Heart right ventricle (tissue), 16 donors: ENCODE data around the gene ETV3L. TPM values are rescaled to one million over a fixed set of nuclear protein-coding genes. Genes with fewer than 3 reads are reported as not detected.
A peak's percentile ranks its signal among the peaks of the same experiment; 100 is the strongest.

Source experiments
- ATAC-seq, 8 donors: fragments of 200-7000 bp; cut with Tn5 transposase; one replicate each; pipeline ENCODE4 v1.9.1; 2020; ENCODE audit warnings: mild to moderate bottlenecking in 8 of 8, moderate library complexity in 8 of 8, moderate number of reproducible peaks in 1 of 8
- DNase-seq, 2 donors: peaks; one replicate each; pipeline ENCODE4 v3.0.0-alpha.2; 2020
- H3K27ac ChIP-seq, 10 donors: fragments of 200-600 bp; sonication (generic) in 2 of 10; one replicate each; pipeline versions ENCODE4 v1.5.0 to v1.8.0; 2020 to 2022; ENCODE audit warnings: mild to moderate bottlenecking in 3 of 10
- H3K27me3 ChIP-seq, 7 donors: fragments of 200-600 bp; one replicate each; pipeline ENCODE4 v1.8.0; 2021 to 2022; ENCODE audit warnings: mild to moderate bottlenecking in 2 of 7
- H3K36me3 ChIP-seq, 9 donors: fragments of 200-600 bp; sonication (generic) in 1 of 9; one replicate each; pipeline versions ENCODE4 v1.5.0 to v1.8.0; 2020 to 2022; ENCODE audit warnings: mild to moderate bottlenecking in 2 of 9
- H3K4me1 ChIP-seq, 9 donors: fragments of 200-600 bp; sonication (generic) in 1 of 9; one replicate each; pipeline versions ENCODE4 v1.5.0 to v1.8.0; 2020 to 2022; ENCODE audit warnings: mild to moderate bottlenecking in 4 of 9
- H3K4me3 ChIP-seq, 10 donors: fragments of 200-600 bp; sonication (generic) in 2 of 10; one replicate each; pipeline versions ENCODE4 v1.5.0 to v1.8.0; 2020 to 2022; ENCODE audit warnings: mild to moderate bottlenecking in 7 of 10, moderate library complexity in 2 of 10
- H3K9me3 ChIP-seq, 11 donors: fragments of 200-600 bp in 10 of 11; sonication (generic) in 2 of 11; one replicate each; pipeline versions ENCODE4 v1.5.0 to v1.8.0; 2013 to 2022; ENCODE audit warnings: mild to moderate bottlenecking in 2 of 11, control low read depth in 1 of 11, moderate library complexity in 1 of 11
- CTCF ChIP-seq, 9 donors: fragments of 200-600 bp; sonication (generic) in 2 of 9; IDR thresholded peaks; one replicate each; pipeline versions ENCODE4 v1.5.0 to v1.8.0; 2021 to 2022; ENCODE audit warnings: antibody characterized with exemption in 9 of 9, mild to moderate bottlenecking in 5 of 9, moderate library complexity in 1 of 9
- WGBS, 2 donors: extraction: QIAGEN DNeasy Blood & Tissue Kit; methylation state at CpG; one replicate each; pipeline ENCODE4 v1.1.7; 2013; ENCODE audit warnings: inconsistent platforms in 1 of 2; 5-methylcytosine and 5-hydroxymethylcytosine counted together
- intact Hi-C, 10 donors: fragments of 100-400 bp; cut with DNase I; formaldehyde crosslinking; loops; one replicate each; pipeline versions ENCODE4 v1.11.1 to v1.14.2; 2022
- polyA plus RNA-seq, 2 donors: library from polyadenylated mRNA; stranded (reverse); fragments of 200-250 nt; gene quantifications; one replicate each; pipeline ENCODE4 v1.2.3, GENCODE V29; 2013
- total RNA-seq, 10 donors: library from RNA; stranded (reverse); fragmentation: NEBNext Ultra II Directional in 3 of 10; extraction: Animal tissue kit (Norgen Biotek cat#: 25700) in 3 of 10; gene quantifications; one replicate each; pipeline versions ENCODE4 v1.2.1 to v1.2.4, GENCODE V29; 2021 to 2023
- donor health status: Arrhythmogenic right ventricular cardiomyopathy.
- donor health status: ischemic (EF 13 %, LVEDD 7.1; RV severe dilation, severe dysfunction).
- donor health status: healthy with polysubstance abuse.
- donor health status: DM: no; HTN: yes; CAD: no.
- donor health status: DM: no; HTN: no; CAD: no.
- donor health status: ischemic (EF 25% LVEDD 6.9; RV normal size, moderate dysfunction).
- donor health status: ischemic (EF 25% LVEDD 5.7; RV mildly dilated, moderate dysfunction).
- donor health status: healthy.
- donor health status: DM: yes; HTN: yes; CAD: no.
- donor health status: Ischemic cardiomyopathy.
- donor health status: ischemic (EF 35%, LVEDD 5.7; RV mildly dilated, moderate dysfunction).
- donor health status: nonischemic (EF 11% LVEDD 7.7; RV severe dilation, severe dysfunction).
- donor health status: DM: yes; HTN: yes; CAD: no.
- donor health status: PGD.
- donor health status: ischemic (EF 29% LVEDD 5.4; RV normal size, mild dysfunction).
- donor health status: nonischemic (EF 23%, LVEDD 6.1; RV moderate dilation, normal function).

Gene ETV3L
- total and polyA plus RNA-seq, 12 donors: not detected

GRCh38 chr1:157110003-157110402 lies 10.4 kb upstream of the ETV3L start:
- 72 to 74% methylated on average over 6 of the region's 6 CpGs for WGBS, 2 donors
- intact Hi-C loops: no loop called here
- DNase-seq (no peak), ATAC-seq (no peak)
- peaks cover 0 to 84% (median 66%) of the 10 kb centered on the region in 7 donors for H3K27me3 ChIP-seq
- peaks cover 0 to 30% (median 0%) of the 10 kb centered on the region in 9 donors for H3K4me1 ChIP-seq
- H3K9me3 ChIP-seq: no peaks in the 10 kb centered on the region
- no peak for TF ChIP-seq CTCF (IDR thresholded peaks at IDR 0.05)
- no peak overlapping the region for H3K4me3 ChIP-seq
- no peaks in the 10 kb centered on the region for H3K36me3 ChIP-seq
- H3K27ac ChIP-seq: no peak overlapping the region

GRCh38 chr1:157108448-157108847 lies 8.8 kb upstream of the ETV3L start:
- peaks cover 0 to 76% (median 68%) of the 10 kb centered on the region in 7 donors for H3K27me3 ChIP-seq
- no peaks in the 10 kb centered on the region for H3K9me3 ChIP-seq
- no peak overlapping the region for H3K4me3 ChIP-seq
- peaks cover 0 to 26% (median 0%) of the 10 kb centered on the region in 9 donors for H3K4me1 ChIP-seq
- no peak overlapping the region for H3K27ac ChIP-seq
- intact Hi-C loops: no loop called here
- ATAC-seq: no peak
- no peaks in the 10 kb centered on the region for H3K36me3 ChIP-seq
- no peak for DNase-seq
- no peak for TF ChIP-seq CTCF (IDR thresholded peaks at IDR 0.05)
- WGBS, 2 donors: 56 to 60% methylated on average over 6 of the region's 6 CpGs

- DNase-seq: no peak
- WGBS, 2 donors: 29 to 31% methylated on average over 19 of the region's 19 CpGs
- ATAC-seq: no peak
- H3K4me1 ChIP-seq: peaks cover 0 to 19% (median 0%) of the 10 kb centered on the region in 9 donors
- no peaks in the 10 kb centered on the region for H3K36me3 ChIP-seq
- H3K27ac ChIP-seq: no peak overlapping the region
- H3K9me3 ChIP-seq: no peaks in the 10 kb centered on the region
- no peak overlapping the region for H3K4me3 ChIP-seq
- peaks cover 0 to 75% (median 60%) of the 10 kb centered on the region in 7 donors for H3K27me3 ChIP-seq
- intact Hi-C loops: no loop called here
- no peak for TF ChIP-seq CTCF (IDR thresholded peaks at IDR 0.05)
Observed at GRCh38 chr1:157107702-157108101, 8.1 kb upstream of the ETV3L start.

- ATAC-seq (no peak), DNase-seq (no peak)
- Histone ChIP-seq H3K4me1 (peaks cover 0 to 16% (median 0%) of the 10 kb centered on the region in 9 donors), H3K27ac (peak overlapping the region in 1 of 10 donors; percentile 74), H3K36me3 (no peaks in the 10 kb centered on the region), H3K9me3 (no peaks in the 10 kb centered on the region), H3K27me3 (peaks cover 0 to 75% (median 51%) of the 10 kb centered on the region in 7 donors), H3K4me3 (no peak overlapping the region)
- TF ChIP-seq CTCF (IDR thresholded peaks at IDR 0.05): no peak
- intact Hi-C loops: no loop called here
- WGBS, 2 donors: 60 to 71% methylated on average over 6 of the region's 6 CpGs
Observed at GRCh38 chr1:157106813-157107189, 7.2 kb upstream of the ETV3L start.
